ENCODE data around the gene DCLK1. TPM values are rescaled to one million over a fixed set of nuclear protein-coding genes. Genes with fewer than 3 reads are reported as not detected.

The DCLK1 gene
- total RNA-seq, 1 experiment from 2014 or later = 36.2 TPM

GRCh38 chr13:35796623-35797022 lies 334.6 kb downstream of the DCLK1 start:
- Histone ChIP-seq H2AK5ac (ENCODE audit: insufficient read length, low read length) (no peak overlapping the region), H4K91ac (ENCODE audit: insufficient read length, low read depth, low read length) (no peak overlapping the region), H2BK120ac (ENCODE audit: low read depth, low read length, poor library complexity, severe bottlenecking) (no peak overlapping the region), H2BK20ac (ENCODE audit: low read depth, low read length, poor library complexity, severe bottlenecking) (no peak overlapping the region), H2AFZ (ENCODE audit: low read length) (no peak overlapping the region), H3T11ph (ENCODE audit: low read length) (no peak overlapping the region), H3K9ac (ENCODE audit: extremely low read depth, insufficient read length, low read length) (no peak overlapping the region), H3K18ac (ENCODE audit: insufficient read length, low read depth, low read length) (no peak overlapping the region), H4K5ac (ENCODE audit: insufficient read length, low read depth, low read length) (no peak overlapping the region), H3K27ac (ENCODE audit: insufficient read length, low read depth, low read length) (no peak overlapping the region), H3K27me3 (ENCODE audit: insufficient read depth, low read length) (no peaks in the 10 kb centered on the region), H4K20me1 (ENCODE audit: control insufficient read depth, insufficient read depth, insufficient read length) (no peaks in the 10 kb centered on the region), H2BK15ac (ENCODE audit: low read depth, low read length) (no peak overlapping the region), H3K4ac (ENCODE audit: low read depth, low read length) (no peak overlapping the region), H3K4me2 (ENCODE audit: insufficient read depth, insufficient read length, low read length) (no peak overlapping the region), H3K79me2 (ENCODE audit: insufficient read depth, low read length) (no peaks in the 10 kb centered on the region), H3K56ac (ENCODE audit: insufficient read length, low read depth, low read length) (no peak overlapping the region), H3K23ac (ENCODE audit: insufficient read length, low read depth, low read length) (no peak overlapping the region), H3K4me1 (ENCODE audit: insufficient read depth, low read length) (no peaks in the 10 kb centered on the region), H3K23me2 (ENCODE audit: insufficient read length, low read depth, low read length, poor library complexity, severe bottlenecking) (no peaks in the 10 kb centered on the region), H3K9me3 (ENCODE audit: control insufficient read depth, low read depth, low read length) (no peaks in the 10 kb centered on the region), H2BK5ac (ENCODE audit: insufficient read length, low read length) (no peak overlapping the region), H4K8ac (replicated peaks; ENCODE audit: insufficient read length, low read depth, low read length) (no peak overlapping the region), H3K79me1 (ENCODE audit: insufficient read depth, low read depth, low read length, poor library complexity, severe bottlenecking) (no peaks in the 10 kb centered on the region), H3K14ac (ENCODE audit: insufficient read depth, low read length) (no peak overlapping the region), H2BK12ac (ENCODE audit: insufficient read length, low read depth, low read length) (no peak overlapping the region)
- TF ChIP-seq CTCF (conservative IDR thresholded peaks at IDR 0.05) = no peak
- Mint-ChIP-seq H3K4me1 (peaks cover 7% of the 10 kb centered on the region in 2 experiments), H3K9me3 (no peaks in the 10 kb centered on the region), H3K27me3 (ENCODE audit: low read depth) (no peaks in the 10 kb centered on the region), H3K27ac (no peak overlapping the region), H3K36me3 (ENCODE audit: insufficient read depth in 1 of 3, low read depth in 3 of 3) (no peaks in the 10 kb centered on the region), H3K4me3 (no peak overlapping the region)
- WGBS (ENCODE audit: extremely low coverage, insufficient read length, low lambda C conversion rate) = no CpG with 5 or more reads among the region's 4 CpGs
- DNase-seq = no peak
